Measurements from ENCODE around the gene PPDPF. TPM values are rescaled to one million over a fixed set of nuclear protein-coding genes. Genes with fewer than 3 reads are reported as not detected.

The PPDPF gene
- 283 TPM for polyA plus RNA-seq (2012; ENCODE audit: insufficient read length, low read depth)

- TF ChIP-seq POLR2AphosphoS5 (IDR thresholded peaks at IDR 0.05; ENCODE audit: low read depth, low read length): peak; percentile 90
- no peak for TF ChIP-seq FOXP2 (optimal IDR thresholded peaks at IDR 0.05; ENCODE audit: borderline replicate concordance, extremely low read depth, extremely low read length, insufficient read depth)
- TF ChIP-seq REST (IDR thresholded peaks at IDR 0.05; ENCODE audit: insufficient read depth in 1 of 2, low read depth in 2 of 2, low read length in 2 of 2): no peak
- peak; percentile 79; the same call in 1 of the 2 replicates for TF ChIP-seq TAF1 (IDR thresholded peaks at IDR 0.05; ENCODE audit: borderline replicate concordance, insufficient read depth, low read length)
- peak; percentile 55; the same call in 1 of the 2 replicates for TF ChIP-seq SIN3A (IDR thresholded peaks at IDR 0.05; ENCODE audit: borderline replicate concordance, insufficient read depth, low read length)
These were observed at the start of gene PPDPF for GRCh38 chr20:63520504-63520933. Gene PPDPF, plus strand, starts transcription at chr20:63520765. Its CDS starts 544 bp downstream, at chr20:63521309.

- TF ChIP-seq TAF1 (IDR thresholded peaks at IDR 0.05; ENCODE audit: borderline replicate concordance, insufficient read depth, low read length): no peak
- no peak for TF ChIP-seq SIN3A (IDR thresholded peaks at IDR 0.05; ENCODE audit: borderline replicate concordance, insufficient read depth, low read length)
- TF ChIP-seq REST (IDR thresholded peaks at IDR 0.05; ENCODE audit: insufficient read depth in 1 of 2, low read depth in 2 of 2, low read length in 2 of 2): no peak
- no peak for TF ChIP-seq POLR2AphosphoS5 (IDR thresholded peaks at IDR 0.05; ENCODE audit: low read depth, low read length)
- no peak for TF ChIP-seq FOXP2 (optimal IDR thresholded peaks at IDR 0.05; ENCODE audit: borderline replicate concordance, extremely low read depth, extremely low read length, insufficient read depth)
These were observed 49.4 kb upstream of the PPDPF start for GRCh38 chr20:63471002-63471716.

GRCh38 chr20:63471717-63471980 is 48.9 kb upstream of the PPDPF start:
- TF ChIP-seq FOXP2 (optimal IDR thresholded peaks at IDR 0.05; ENCODE audit: borderline replicate concordance, extremely low read depth, extremely low read length, insufficient read depth): no peak

- TF ChIP-seq POLR2AphosphoS5 (IDR thresholded peaks at IDR 0.05; ENCODE audit: low read depth, low read length): no peak
- TF ChIP-seq TAF1 (IDR thresholded peaks at IDR 0.05; ENCODE audit: borderline replicate concordance, insufficient read depth, low read length): no peak
- TF ChIP-seq FOXP2 (optimal IDR thresholded peaks at IDR 0.05; ENCODE audit: borderline replicate concordance, extremely low read depth, extremely low read length, insufficient read depth): no peak
These were observed 48.4 kb upstream of the PPDPF start, which contains the start of gene KCNQ2 for GRCh38 chr20:63471981-63472831. Gene KCNQ2, minus strand, starts transcription at chr20:63472655. Its CDS starts 192 bp downstream, at chr20:63472463.

GRCh38 chr20:63472862-63473390 is 47.6 kb upstream of the PPDPF start:
- TF ChIP-seq REST (IDR thresholded peaks at IDR 0.05; ENCODE audit: insufficient read depth in 1 of 2, low read depth in 2 of 2, low read length in 2 of 2): no peak
- no peak for TF ChIP-seq POLR2AphosphoS5 (IDR thresholded peaks at IDR 0.05; ENCODE audit: low read depth, low read length)
- TF ChIP-seq SIN3A (IDR thresholded peaks at IDR 0.05; ENCODE audit: borderline replicate concordance, insufficient read depth, low read length): no peak
- no peak for TF ChIP-seq TAF1 (IDR thresholded peaks at IDR 0.05; ENCODE audit: borderline replicate concordance, insufficient read depth, low read length)
